NCI-H187 treated with DMSO at 0.1 percent for 48 hours (cell line): ENCODE results near the gene STXBP3.

Experiments used
- DNase-seq: peaks from one replicate; lab custom pipeline; 2025; lab: John Stamatoyannopoulos, UW

Gene STXBP3

DNA sequence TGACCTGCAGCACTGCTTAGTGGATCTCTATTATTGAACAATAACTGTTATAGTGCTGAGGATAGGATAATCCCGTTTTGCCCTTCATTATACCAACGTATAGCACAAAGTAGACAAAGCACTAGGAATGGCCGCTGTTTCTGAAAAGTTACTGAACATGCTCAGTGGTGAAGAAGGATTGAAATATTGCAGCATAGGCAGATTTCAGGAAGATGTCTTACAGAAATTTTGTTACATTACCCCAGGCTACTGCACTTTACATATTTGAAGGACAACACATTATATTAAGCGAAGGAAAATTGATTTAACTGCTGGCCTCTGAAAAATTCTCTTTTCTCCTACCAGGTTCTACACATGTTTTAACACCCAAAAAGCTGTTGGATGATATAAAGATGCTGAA is 62.0 kb downstream of the STXBP3 start:
- no peak for DNase-seq

DNA sequence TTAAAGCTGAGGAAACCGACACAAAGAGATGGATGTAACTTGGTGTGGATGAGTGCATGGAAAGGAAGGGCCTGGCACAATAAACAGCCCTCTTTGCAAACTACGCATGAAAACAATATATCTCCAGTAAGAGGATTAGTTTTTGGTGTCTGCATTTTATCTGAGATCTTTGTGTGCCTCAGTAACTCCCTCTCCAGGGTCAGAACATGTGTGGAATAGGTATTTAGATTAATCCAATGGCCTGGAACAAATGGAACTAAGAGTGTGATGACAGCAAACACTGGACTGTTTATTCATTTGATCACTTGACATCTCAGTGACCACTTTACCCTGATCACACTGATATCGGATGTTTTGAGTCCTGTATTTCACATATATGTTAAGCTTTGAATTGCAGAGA is 65.1 kb downstream of the STXBP3 start:
- no peak for DNase-seq

DNA sequence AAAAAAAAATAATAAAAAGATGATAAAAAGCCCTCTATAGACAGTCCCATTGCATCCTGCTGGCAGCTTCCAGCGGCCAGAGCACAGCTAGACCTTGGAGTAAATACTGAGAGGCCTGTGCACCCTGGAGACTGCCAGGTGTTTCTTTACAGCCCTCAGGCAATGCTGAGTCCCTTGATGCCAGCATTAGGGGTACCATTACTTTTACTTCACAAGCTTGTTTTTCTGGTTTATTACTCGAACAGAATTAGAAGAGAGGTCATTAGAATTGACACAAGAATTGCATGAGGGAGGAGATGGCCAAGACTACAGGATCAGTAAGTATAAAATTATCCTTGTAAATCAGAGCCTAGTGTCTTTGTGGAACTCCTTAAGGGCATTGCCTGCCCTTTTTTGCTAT is 66.9 kb downstream of the STXBP3 start:
- DNase-seq, result no peak

DNA sequence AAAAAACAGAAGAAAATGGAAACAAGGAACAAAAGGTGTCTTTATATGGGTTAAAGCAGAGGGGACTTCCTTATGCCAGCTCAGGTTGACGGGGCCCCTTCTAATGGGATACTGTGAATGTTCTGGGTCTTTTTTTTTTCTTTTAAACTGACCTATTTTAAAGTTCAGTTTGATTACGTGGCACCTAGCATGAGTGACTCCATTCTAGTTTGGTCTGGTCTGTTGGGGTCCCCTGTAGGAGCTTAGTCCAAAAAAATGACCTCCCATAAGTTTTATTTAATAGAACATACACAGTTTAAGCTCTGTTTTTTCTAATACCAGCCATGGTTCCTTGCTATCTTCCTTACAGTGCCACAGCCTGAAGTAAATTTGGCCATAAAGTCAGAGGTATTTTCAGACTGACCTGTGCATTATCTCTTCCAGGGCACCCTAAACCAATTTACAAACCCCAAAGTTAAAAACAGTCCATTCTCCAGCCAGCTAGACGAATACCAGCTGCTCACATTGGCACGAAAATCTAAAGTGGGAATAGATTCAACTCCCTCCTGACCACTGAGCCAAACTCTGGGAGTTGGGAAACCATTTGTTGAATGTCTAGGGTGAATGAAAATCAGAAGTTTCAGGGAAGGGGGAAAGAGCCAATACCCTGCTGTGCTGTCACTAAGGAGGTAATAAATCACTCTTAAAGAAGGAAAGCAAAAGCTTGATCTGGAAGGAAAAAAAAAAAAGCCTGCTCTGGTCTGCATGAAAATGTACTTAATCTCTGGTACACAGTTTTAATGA is 68.1 kb downstream of the STXBP3 start:
- DNase-seq, result no peak

DNA sequence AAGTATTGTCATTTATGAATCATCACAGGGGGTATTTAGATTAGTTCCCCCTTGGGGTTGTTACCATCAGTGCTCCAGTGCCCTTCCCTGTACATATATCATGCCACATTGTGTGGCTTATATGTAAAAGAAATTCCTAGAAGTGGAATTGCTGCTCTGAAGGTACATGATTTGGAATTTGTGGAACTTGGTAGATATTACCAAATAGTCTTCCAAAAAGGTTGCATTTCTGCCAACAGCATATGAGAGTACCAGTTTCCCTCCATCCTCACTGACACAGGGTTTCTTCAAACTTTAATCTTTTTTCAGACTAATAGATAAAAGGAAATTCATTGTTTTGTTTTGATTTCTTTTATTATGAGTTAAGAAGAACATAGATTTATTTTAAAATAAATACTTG is 69.1 kb downstream of the STXBP3 start:
- DNase-seq, result no peak

DNA sequence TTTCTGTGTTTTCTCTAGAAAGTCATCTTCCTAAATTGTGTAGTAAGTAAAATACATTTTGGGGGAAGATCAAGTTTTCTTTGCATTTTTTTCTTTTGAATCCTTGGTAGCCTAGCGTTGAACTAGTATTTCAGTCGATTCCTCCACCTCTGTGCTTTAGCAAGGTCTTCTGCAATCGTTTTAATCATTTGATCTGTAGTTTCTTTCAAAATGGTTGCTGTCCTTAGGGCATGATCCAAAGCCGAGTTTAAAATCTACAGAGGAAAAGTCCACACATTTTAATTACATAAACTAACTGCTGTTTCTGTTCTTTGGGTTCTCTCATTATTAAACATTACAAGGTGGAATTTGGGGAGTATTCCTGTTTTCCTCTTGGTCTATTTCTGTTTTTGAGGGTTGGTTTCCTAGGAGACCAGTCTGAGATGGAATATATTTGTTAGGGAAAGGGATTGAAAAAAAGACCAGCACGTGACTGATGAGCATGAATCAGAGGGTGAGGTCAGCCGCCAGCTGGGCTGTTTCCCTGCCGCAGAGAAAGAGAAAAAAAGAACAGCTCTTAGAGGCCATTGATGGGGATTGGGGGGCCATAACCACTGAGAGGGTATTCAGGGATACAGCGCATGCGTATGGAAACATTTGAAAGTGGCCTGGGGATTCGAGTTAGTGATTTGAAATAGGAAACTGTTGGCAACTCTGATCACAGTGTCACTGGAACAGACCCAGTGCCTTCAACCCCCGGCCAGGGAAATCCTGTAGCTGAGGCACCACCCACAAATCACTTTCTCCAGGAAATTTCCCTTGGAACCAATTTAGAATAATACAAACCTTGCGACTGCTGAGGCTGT is 69.8 kb downstream of the STXBP3 start:
- DNase-seq, result peak; percentile 58

DNA sequence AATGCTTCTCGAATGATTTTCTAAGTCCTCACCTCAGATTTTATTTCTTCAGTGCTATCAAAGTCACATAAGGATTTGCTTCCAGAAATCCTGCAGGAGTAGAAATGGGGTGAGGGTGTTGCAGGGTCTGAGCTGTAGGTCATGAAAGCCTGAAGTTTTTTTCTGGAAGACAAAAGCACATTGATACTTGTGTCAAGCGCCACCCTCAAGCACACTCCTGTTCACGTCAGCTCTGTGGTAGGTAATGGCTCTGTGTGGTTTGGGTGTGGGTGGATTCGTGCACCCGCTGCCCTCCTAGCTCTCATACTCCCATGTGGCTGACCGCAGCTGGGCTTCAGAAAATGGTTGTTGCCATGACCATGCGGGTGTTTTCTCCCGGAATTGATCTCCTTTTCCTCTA is 70.5 kb downstream of the STXBP3 start:
- no peak for DNase-seq

DNA sequence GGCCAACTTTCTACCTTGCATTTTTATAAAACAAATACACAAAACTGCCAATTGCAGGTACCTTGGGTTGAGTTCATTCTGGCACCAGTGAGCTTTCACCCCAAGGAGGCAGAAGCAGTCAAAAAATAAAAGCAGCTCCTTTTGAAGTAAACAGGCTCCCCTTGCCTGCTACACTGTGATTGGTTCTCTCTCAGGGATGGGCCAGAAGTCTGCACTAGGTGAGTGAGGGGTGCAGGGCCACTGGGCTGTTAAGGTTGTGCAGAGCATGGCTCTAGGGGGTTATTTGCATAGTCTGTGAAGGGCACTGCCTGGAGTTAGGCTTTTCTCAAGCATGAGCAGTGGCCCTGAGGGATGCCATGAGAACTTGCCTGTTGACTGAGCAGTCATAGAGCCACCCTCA is 71.3 kb downstream of the STXBP3 start:
- DNase-seq, result no peak

DNA sequence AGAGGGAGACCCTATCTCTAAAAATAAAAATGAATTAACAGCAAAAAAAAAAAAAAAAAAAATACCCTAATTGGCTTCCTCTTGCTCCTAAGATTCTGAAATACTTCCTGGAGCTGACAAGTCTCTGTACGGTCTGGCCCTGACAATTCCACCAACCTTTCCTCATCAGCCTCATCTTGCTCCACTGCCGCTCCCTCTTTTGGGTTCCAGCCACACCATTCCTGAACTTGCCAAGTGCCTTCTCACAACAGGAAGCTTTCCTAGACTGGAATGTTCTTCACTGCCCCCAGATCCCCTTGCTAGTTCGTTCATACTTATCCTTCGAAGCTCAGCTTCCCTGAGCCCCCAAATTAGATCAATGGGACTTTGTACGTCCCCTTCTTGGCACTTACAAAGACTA is 73.4 kb downstream of the STXBP3 start:
- no peak for DNase-seq

DNA sequence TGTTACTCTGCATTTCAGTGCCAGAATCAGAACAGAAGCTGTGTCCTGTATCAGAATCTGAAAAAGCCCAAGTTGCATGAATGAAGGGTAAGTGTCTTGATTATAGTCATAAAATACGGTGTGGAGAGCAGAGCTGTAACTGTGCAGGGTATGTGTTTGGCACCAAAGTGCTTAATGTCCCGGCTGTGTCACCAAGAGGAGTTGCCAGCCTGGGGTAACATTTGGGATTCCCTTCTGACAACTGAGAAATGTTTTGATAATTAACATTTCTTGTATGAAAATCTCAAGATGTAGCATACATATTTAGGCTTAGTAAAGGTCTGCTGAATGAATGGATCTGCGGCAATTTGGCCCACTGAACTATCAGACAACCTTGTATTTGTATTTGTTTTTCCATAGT is 77.2 kb downstream of the STXBP3 start:
- DNase-seq, result no peak

DNA sequence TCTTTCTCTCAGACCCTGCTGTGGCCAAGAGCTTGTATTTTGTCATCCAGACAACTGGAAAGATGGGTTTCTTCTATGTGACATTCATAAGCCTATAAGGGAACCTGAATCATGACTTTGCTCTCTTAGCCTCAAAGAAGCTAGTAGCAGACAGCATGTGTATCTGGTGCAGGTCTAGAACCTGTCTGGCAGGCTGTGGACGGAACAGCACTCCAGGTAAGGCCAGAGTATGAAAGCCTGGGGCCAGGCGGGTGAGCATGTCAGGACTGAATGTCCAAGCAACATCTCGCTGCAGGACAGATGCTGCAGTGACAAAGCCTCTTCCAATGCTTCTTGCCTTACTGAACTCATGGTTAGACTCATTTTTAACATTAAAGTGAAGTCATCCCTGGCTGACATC is 77.6 kb downstream of the STXBP3 start:
- DNase-seq, result no peak

DNA sequence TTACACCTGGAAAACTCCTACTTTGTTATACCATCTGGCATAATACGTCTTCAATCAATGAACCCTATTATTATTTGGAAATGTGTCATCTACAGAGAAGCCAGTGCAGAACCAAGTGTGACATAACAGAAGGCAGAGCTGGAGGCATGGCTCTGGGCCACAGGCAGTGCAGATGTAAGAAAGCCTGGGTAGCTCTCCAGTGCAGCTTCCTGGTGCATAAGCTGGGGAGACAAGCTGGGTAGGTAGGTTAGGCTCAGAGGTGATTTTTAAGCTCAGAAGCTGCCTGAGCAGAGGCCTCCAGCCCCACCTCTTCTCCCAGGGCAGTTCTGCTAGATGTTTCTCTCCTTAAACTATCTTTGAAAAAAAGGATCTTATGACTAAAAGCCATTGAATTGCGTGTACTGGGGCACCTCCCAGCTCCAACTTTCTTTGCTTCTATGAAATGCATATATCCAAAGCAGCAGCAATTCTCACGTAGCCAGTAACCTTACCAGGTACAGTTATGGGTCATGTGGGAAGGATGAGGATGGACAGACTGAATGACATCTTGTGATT is 79.7 kb downstream of the STXBP3 start:
- no peak for DNase-seq

DNA sequence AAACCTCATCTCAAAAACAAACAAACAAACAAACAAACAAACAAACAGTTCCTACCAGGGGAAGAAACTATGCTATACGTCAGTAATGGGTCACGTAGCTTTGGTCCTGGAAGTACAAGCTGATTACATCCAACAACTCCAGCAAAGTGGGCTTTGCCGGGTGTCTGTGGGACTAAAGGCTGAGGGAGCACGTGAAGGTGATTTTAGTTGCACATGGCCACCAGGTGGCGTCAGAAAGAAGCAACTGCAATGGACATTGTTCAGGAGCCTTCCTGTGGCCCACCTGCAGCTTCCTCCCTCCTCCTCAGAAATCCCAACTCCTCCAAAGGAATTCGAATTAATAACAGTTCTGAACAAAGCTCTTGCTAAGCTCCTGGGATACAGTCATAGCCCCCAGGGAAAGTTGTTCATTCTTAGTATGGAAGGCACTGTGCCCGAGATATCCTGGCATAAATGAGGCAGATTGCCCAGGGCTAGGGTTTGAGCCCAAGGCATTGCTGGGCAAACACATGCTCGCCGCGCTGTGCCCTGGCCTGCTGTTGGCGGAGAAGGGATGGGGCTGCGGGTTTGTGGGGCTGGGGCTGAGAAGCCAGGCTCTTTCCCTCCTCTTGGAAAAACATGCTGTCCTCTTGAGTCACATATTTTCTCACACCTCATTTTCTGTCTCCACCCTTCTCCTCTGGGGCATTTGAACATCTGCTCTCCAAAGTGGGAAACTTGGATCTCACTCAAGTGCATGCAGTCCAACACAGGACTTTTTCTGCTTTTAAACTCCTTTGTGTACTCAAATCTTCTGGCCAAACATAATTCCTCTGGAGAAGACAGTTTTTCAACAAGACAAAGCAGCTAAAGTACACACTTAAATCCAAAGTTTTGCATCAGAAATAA is 81.8 kb downstream of the STXBP3 start:
- DNase-seq, result no peak

DNA sequence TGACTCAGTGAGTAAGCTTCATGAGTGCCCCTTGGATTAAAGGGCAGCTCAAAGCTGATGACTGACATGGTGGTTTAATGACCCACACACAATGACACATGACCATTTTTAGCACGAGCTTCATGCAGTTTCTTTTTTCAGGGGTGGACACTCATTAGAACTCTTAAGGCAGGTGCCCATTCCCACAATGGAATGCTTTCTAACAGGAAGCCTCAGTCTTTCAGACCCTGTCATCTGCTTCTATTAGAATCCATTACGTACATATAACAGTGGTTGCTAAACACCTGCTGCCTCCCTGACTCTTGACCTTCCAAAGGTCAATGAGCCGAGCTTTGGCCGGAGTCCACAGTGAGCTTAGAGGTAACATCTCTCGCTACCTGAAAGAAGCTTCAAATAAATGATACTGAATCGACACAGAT is 83.0 kb downstream of the STXBP3 start:
- DNase-seq, result no peak

DNA sequence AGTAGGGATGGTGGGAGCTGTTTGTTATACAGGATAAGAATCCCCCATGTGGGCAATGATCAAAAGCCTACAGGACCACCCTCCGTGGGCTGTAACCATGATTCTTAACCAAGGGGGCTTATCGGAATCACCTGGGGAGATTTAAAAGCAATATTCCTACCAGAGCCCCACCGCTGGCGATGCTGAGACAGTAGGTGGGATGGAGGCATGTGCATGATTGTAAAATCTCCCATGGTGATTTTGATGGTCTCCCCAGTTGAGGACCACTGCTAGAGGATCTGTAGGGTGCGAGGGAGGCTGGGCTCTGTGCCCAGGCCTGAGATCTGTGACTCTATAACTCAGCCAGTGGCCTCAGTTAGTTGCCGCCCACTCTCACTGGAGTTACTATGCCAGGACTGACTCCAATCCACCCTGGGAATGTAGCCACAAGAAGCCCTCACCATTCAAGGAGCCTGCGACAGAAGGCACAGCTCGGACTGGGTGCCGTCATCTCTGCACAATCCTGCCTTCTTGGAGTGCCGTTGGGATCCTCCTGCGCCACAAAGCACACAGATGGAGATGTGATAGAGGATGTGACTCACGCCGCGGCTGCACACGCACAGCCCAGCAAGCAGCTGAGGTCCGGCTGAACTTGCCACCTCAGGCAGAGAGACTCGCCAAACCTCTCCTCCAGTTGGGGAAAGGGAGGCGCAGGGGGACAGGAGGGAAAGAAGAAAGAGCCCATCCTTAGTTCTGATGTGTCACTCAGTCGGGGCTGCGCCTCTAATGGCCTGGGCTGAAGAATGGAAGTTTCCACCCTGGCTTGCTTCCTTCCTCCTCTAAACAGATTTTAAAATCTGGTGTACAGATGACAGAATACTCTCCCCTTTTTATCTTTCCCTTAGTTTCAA is 83.9 kb downstream of the STXBP3 start:
- no peak for DNase-seq

DNA sequence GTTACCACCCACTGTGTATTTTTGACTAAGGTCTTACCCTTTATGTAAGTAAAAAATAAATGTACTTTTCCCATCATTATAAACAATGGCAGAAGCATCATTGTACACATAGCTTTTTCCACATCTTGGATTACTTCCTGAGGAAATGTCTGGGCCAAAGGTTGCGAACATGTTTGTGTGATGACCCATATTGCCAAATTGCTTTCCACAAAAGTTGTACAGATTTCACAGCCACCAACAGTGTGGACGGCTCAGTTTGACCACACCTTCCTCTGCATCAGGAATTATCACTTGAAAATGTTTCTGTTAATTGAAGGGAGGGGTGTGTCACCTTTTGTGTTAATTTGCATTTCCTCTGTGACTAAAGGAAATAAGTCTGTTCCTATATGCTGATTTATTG is 84.8 kb downstream of the STXBP3 start:
- no peak for DNase-seq

DNA sequence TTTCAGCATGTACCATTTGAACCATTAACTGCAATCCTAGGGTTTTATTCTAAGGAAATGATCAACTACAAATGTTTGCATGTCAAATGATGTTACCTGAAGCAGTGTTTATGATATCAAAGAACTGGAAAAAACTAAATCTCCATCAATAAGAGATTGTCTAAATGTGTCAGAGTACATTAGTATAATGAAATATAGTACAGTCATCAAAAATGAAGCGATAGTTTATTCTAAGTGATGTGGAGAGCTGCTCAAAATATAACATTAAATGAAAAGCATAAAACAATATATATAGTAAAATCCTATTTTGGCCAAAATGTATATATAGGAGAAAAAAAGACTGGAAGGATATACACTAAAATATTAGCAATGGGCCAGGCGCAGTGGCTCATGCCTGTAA is 86.5 kb downstream of the STXBP3 start:
- DNase-seq, result no peak

DNA sequence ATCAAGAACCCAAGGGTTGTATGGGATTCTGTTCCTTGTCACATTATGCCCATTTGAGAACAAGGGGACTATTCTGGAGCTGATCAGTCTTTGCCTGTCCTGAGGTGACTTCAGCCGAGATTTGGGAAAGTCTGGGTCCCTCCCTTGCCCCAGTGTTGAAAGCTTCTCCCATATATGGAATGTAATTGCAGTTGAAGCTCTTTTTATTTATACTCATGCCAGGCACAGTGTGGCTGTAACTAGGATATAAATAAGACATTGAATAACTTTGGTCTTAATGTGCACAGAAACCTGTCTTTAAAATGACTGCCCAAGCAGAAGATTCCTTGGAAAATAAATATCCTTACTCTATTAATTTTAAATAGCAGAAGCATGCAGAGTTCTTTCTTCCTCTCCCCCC is 95.2 kb downstream of the STXBP3 start:
- DNase-seq, result no peak

DNA sequence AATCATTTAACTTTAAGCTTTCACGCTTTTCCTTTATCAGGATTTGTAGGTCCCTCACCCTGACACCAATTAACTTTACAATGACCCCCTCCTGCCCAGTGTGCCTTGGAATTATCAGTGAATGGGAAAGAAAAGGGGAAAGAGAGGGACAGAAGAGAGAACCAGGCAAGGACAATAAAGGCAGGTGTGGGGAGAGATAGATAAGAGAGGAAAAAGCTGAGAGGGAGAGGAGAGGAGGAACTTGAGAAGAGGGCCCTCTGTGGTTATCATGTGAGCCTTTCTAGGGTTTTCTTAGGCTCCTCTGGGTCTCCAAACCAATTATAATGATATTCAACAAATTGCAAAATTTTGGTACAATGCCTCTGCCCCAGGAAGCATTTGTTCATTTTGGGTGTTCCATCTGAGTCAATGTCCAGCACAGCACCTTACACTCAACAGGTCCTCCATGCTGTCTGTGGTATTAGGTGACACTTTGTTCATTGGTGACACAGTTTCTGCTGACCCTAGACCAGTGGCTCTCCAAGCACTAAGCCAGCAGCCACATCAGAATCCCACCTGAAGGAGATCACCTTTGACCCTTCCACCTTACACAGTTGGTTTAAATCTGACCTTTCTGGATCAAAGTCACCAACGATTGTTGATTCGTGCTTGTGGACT is 96.2 kb downstream of the STXBP3 start:
- DNase-seq, result no peak

DNA sequence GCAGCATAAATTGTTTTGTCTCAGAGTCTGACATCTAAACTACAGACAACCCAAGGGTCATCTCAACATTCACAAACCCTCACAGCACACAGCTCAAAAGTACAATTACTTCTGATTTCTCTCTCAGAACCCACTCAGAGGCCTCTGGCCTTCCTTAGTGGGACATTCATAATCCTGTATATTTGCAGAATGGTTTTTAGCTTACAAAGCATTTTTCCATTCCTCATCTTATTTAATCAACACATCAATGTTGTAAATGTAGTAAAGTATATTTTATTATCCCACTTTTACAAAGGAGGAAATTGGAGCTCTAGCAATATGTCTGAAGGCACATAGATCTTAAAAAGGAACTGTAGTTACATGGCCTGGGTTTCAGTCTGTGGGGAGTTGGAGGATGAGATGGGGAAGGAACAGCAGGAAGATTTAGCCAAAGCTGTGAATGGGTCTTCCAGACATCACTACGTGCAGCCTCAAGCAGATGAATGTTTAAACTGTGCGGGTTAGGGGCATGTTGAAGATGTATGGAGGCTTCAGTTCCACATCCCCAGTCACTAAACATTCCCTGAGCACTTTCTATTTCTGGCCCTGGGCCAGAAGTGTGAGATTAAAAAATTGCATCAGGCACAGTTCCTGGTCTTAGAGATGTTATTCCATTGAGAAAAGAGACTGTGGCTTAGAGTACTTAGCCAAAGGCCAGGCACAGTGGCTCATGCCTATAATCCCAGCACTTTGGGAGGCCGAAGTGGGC is 97.1 kb downstream of the STXBP3 start:
- DNase-seq, result no peak
